GM12891 (cell line): Measurements from ENCODE around the gene UBE2Q2.
"Not testable (repeated sequence)": the region's sequence is repeated elsewhere in the genome, so short reads cannot be mapped to it uniquely, and the experiment has no call there.

ENCODE experiments used
- DNase-seq: peaks from one replicate; pipeline ENCODE4 v3.0.0; 2011; ENCODE audit warnings: low spot score; ENCODE audit not compliant: insufficient read length
- FAIRE-seq: peaks from 2 replicates; lab custom pipeline; 2011; peaks lifted over from hg19 to GRCh38; lab: Jason Lieb, UNC
- PAX5 ChIP-seq: IDR thresholded peaks from 2 replicates; pipeline ENCODE4 v1.6.1; 2011; ENCODE audit warnings: low read length, moderate library complexity, mild to moderate bottlenecking; ENCODE audit not compliant: insufficient read depth, severe bottlenecking
- POLR2A ChIP-seq: IDR thresholded peaks from 2 replicates; pipeline ENCODE4 v1.6.1; 2011; ENCODE audit warnings: low read depth, low read length, control low read depth
- POLR2AphosphoS5 ChIP-seq: IDR thresholded peaks from 2 replicates; pipeline ENCODE4 v1.6.1; 2011; ENCODE audit warnings: low read depth, low read length, control low read depth
- POU2F2 ChIP-seq: IDR thresholded peaks from 2 replicates; pipeline ENCODE4 v1.6.1; 2011; ENCODE audit warnings: low read depth, mild to moderate bottlenecking, control low read depth, low read length, moderate library complexity
- SPI1 ChIP-seq: IDR thresholded peaks from 2 replicates; pipeline ENCODE4 v1.6.1; 2011; ENCODE audit warnings: low read depth, low read length, control low read depth
- TAF1 ChIP-seq: IDR thresholded peaks from 2 replicates; pipeline ENCODE4 v1.6.1; 2011; ENCODE audit warnings: low read depth, low read length, control low read depth

UBE2Q2 gene

GRCh38 chr15:75864213-75865059, 21.2 kb downstream of the UBE2Q2 start:
- DNase-seq, result no peak
- no peak for FAIRE-seq
- TF ChIP-seq PAX5 (no peak), TAF1 (no peak), POU2F2 (no peak), POLR2AphosphoS5 (no peak), POLR2A (no peak), SPI1 (no peak)

- not testable (repeated sequence) for DNase-seq, FAIRE-seq
Measured at GRCh38 chr15:75866045-75866444, 22.8 kb downstream of the UBE2Q2 start.

GRCh38 chr15:75866916-75867315, 23.7 kb downstream of the UBE2Q2 start:
- TF ChIP-seq SPI1 (no peak), TAF1 (no peak), POLR2A (no peak), PAX5 (no peak), POLR2AphosphoS5 (no peak), POU2F2 (no peak)
- no peak for FAIRE-seq
- DNase-seq, result no peak

- DNase-seq (no peak), FAIRE-seq (no peak)
- no peak for TF ChIP-seq POU2F2
- TF ChIP-seq TAF1, result no peak
- TF ChIP-seq PAX5, result no peak
- TF ChIP-seq SPI1, result no peak
- no peak for TF ChIP-seq POLR2A
- TF ChIP-seq POLR2AphosphoS5, result no peak
Measured at GRCh38 chr15:75867449-75867848, 24.2 kb downstream of the UBE2Q2 start.

- FAIRE-seq, result no peak
- TF ChIP-seq SPI1 (no peak), PAX5 (no peak), POLR2AphosphoS5 (no peak), POU2F2 (no peak), POLR2A (no peak)
- DNase-seq, result no peak
Measured at GRCh38 chr15:75868019-75868418, 24.8 kb downstream of the UBE2Q2 start.

GRCh38 chr15:75869446-75869845, 26.2 kb downstream of the UBE2Q2 start:
- TF ChIP-seq POLR2AphosphoS5, result no peak
- no peak for TF ChIP-seq SPI1
- DNase-seq, result no peak
- FAIRE-seq, result no peak

- FAIRE-seq, DNase-seq: not testable (repeated sequence)
Measured at GRCh38 chr15:75871589-75871988, 28.3 kb downstream of the UBE2Q2 start.

GRCh38 chr15:75872403-75872990, 29.2 kb downstream of the UBE2Q2 start:
- DNase-seq (no peak), FAIRE-seq (no peak)
- TF ChIP-seq POLR2AphosphoS5 (no peak), SPI1 (no peak)

- no peak for FAIRE-seq
- DNase-seq, result no peak
- TF ChIP-seq POU2F2, result no peak
- TF ChIP-seq POLR2AphosphoS5, result no peak
- TF ChIP-seq TAF1, result no peak
- no peak for TF ChIP-seq SPI1
- TF ChIP-seq POLR2A, result no peak
- no peak for TF ChIP-seq PAX5
Measured at GRCh38 chr15:75884041-75884440, 40.8 kb downstream of the UBE2Q2 start.

GRCh38 chr15:75887178-75887577, 43.9 kb downstream of the UBE2Q2 start:
- FAIRE-seq (no peak), DNase-seq (no peak)
- TF ChIP-seq POLR2AphosphoS5 (no peak), POLR2A (no peak), PAX5 (no peak), TAF1 (no peak), SPI1 (no peak), POU2F2 (no peak)

GRCh38 chr15:75891895-75892294, 48.6 kb downstream of the UBE2Q2 start:
- DNase-seq (no peak), FAIRE-seq (no peak)
- no peak for TF ChIP-seq TAF1
- TF ChIP-seq POLR2A, result no peak
- TF ChIP-seq POLR2AphosphoS5, result no peak
- TF ChIP-seq SPI1, result no peak
- TF ChIP-seq POU2F2, result no peak
